NCI-H2227 (cell line): ENCODE measurements around the gene LIPK.

Experiments used
- DNase-seq: peaks from one replicate; lab custom pipeline; 2025; ENCODE audit not compliant: unreplicated experiment; lab: John Stamatoyannopoulos, UW

The LIPK gene

GRCh38 chr10:88782222-88782621 lies 76.2 kb downstream of the LIPK start:
- no peak for DNase-seq

GRCh38 chr10:88783724-88784123 lies 77.7 kb downstream of the LIPK start:
- no peak for DNase-seq

GRCh38 chr10:88786032-88786770 lies 80.2 kb downstream of the LIPK start:
- DNase-seq: no peak

GRCh38 chr10:88787463-88787862 lies 81.4 kb downstream of the LIPK start:
- DNase-seq: no peak

- no peak for DNase-seq
These were observed 82.9 kb downstream of the LIPK start for GRCh38 chr10:88788924-88789323.

GRCh38 chr10:88791924-88792323 lies 85.9 kb downstream of the LIPK start:
- DNase-seq: no peak

GRCh38 chr10:88792661-88793060 lies 86.6 kb downstream of the LIPK start:
- no peak for DNase-seq

GRCh38 chr10:88793712-88794299 lies 87.8 kb downstream of the LIPK start:
- no peak for DNase-seq

- no peak for DNase-seq
These were observed 88.7 kb downstream of the LIPK start for GRCh38 chr10:88794731-88795130.

GRCh38 chr10:88800152-88801125 lies 94.4 kb downstream of the LIPK start:
- DNase-seq: no peak
